Mammary epithelial cell (primary cell): Measurements from ENCODE around the gene SCN7A.

ENCODE experiments used
- EZH2 ChIP-seq: IDR thresholded peaks from 2 replicates; pipeline ENCODE4 v1.6.1; 2012; ENCODE audit warnings: low read length, inconsistent platforms, borderline replicate concordance
- TF ChIP-seq, protein P1 (sequence below), 2 donors: IDR thresholded peaks in 1 of 2; conservative IDR thresholded peaks in 1 of 2; 2 replicates each; pipeline ENCODE4 v1.5.1; 2011 to 2012; ENCODE audit warnings: inconsistent platforms in 2 of 2, low read length in 2 of 2, mild to moderate bottlenecking in 2 of 2, control low read depth in 1 of 2, low read depth in 1 of 2; ENCODE audit not compliant: insufficient read depth in 1 of 2; ENCODE audit errors: extremely low read depth in 1 of 2

DNA sequence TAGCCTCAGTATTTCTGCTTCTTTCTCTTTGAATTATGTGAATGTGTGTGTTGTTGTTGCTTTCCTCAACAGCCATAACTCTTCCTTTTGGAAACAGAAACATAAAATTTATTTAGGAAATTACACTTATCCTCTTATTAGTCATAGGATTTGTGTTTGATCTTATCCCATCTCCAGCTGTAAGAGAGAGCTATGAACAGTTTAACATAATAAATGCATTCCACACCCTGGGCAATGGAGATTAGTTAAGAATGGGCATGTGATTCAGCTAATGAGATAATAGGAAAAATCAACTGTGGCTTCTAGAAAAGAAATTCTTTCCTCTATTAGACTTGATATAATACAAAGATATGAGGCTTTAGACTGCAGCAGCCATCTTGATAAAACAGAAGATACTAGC lies 55.0 kb downstream of the SCN7A start:
- TF ChIP-seq, protein P1, sequence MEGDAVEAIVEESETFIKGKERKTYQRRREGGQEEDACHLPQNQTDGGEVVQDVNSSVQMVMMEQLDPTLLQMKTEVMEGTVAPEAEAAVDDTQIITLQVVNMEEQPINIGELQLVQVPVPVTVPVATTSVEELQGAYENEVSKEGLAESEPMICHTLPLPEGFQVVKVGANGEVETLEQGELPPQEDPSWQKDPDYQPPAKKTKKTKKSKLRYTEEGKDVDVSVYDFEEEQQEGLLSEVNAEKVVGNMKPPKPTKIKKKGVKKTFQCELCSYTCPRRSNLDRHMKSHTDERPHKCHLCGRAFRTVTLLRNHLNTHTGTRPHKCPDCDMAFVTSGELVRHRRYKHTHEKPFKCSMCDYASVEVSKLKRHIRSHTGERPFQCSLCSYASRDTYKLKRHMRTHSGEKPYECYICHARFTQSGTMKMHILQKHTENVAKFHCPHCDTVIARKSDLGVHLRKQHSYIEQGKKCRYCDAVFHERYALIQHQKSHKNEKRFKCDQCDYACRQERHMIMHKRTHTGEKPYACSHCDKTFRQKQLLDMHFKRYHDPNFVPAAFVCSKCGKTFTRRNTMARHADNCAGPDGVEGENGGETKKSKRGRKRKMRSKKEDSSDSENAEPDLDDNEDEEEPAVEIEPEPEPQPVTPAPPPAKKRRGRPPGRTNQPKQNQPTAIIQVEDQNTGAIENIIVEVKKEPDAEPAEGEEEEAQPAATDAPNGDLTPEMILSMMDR (conservative IDR thresholded peaks at IDR 0.05 in 1 of 2, IDR thresholded peaks at IDR 0.05 in 1 of 2; ENCODE audit: extremely low read depth in 1 of 2, insufficient read depth in 1 of 2, low read depth in 1 of 2, low read length in 2 of 2), result no peak
- no peak for TF ChIP-seq EZH2
